SK-N-SH (cell line): Measurements from ENCODE around the gene UBE2E2. TPM values are rescaled to one million over a fixed set of nuclear protein-coding genes. Genes with fewer than 3 reads are reported as not detected.
"Not testable (repeated sequence)": the region's sequence is repeated elsewhere in the genome, so short reads cannot be mapped to it uniquely, and the experiment has no call there.

Experiments used
- CTCF ChIA-PET: fragments of 300-600, 350-600 bp; formaldehyde crosslinking; extraction: SDS; loops from one replicate; lab custom pipeline; 2021; lab: Yijun Ruan, JAX
- POLR2A ChIA-PET: fragments of 350-600 bp; sonication (Branson Sonifier 250); formaldehyde crosslinking; extraction: SDS; loops from one replicate; lab custom pipeline; 2020; ENCODE audit warnings: antibody characterized with exemption, inconsistent platforms; lab: Yijun Ruan, JAX
- DNase-seq: peaks from one replicate; pipeline ENCODE4 v3.0.0; 2012
- H2AFZ ChIP-seq: fragments of 200-600 bp; sonication (generic); 2 replicates; pipeline ENCODE4 v1.8.1; 2016; ENCODE audit warnings: antibody characterized with exemption, mild to moderate bottlenecking, low read depth
- H3F3A ChIP-seq: fragments of 200-600 bp; sonication (generic); replicated peaks from 2 replicates; pipeline ENCODE3; 2016; ENCODE audit warnings: antibody characterized with exemption, mild to moderate bottlenecking; ENCODE audit not compliant: insufficient read depth
- H3K27ac ChIP-seq, 2 experiments: fragments of 200-500 bp in 1 of 2; fragments of 200-600 bp in 1 of 2; sonication (Bioruptor generic) in 1 of 2; sonication (generic), shearing (Covaris generic) in 1 of 2; 2 replicates each; pipeline versions ENCODE4 v1.5.1 to v1.6.1; 2014 to 2016; ENCODE audit warnings: low read depth in 2 of 2, inconsistent platforms in 1 of 2, low read length in 1 of 2, mild to moderate bottlenecking in 1 of 2, mixed read lengths in 1 of 2
- H3K27me3 ChIP-seq: fragments of 200-600 bp; sonication (generic), shearing (Covaris generic); 2 replicates; pipeline ENCODE4 v1.6.1; 2016; ENCODE audit warnings: mixed run types; ENCODE audit not compliant: insufficient read depth
- H3K36me3 ChIP-seq, 2 experiments: fragments of 200-500 bp in 1 of 2; fragments of 200-600 bp in 1 of 2; sonication (Bioruptor generic) in 1 of 2; sonication (generic) in 1 of 2; replicated peaks in 1 of 2; 2 replicates each; pipeline versions ENCODE3 to v1.5.1; 2014 to 2016; ENCODE audit warnings: low read length in 1 of 2, mild to moderate bottlenecking in 1 of 2; ENCODE audit not compliant: insufficient read depth in 2 of 2, control insufficient read depth in 1 of 2
- H3K4me1 ChIP-seq, 2 experiments: fragments of 200-500 bp in 1 of 2; fragments of 200-600 bp in 1 of 2; sonication (Bioruptor generic) in 1 of 2; sonication (generic), shearing (Covaris generic) in 1 of 2; 2 replicates each; pipeline versions ENCODE4 v1.5.1 to v1.6.1; 2014 to 2016; ENCODE audit warnings: low read depth in 1 of 2, low read length in 1 of 2, mixed run types in 1 of 2; ENCODE audit not compliant: insufficient read depth in 2 of 2, control insufficient read depth in 1 of 2
- H3K4me2 ChIP-seq: fragments of 200-600 bp; sonication (generic), shearing (Covaris generic); 2 replicates; pipeline ENCODE4 v1.6.1; 2017; ENCODE audit warnings: mixed run types
- H3K4me3 ChIP-seq, 2 experiments: fragments of 200-500 bp in 1 of 2; fragments of 200-600 bp in 1 of 2; sonication (Bioruptor generic) in 1 of 2; sonication (generic), shearing (Covaris generic) in 1 of 2; 2 replicates each; pipeline versions ENCODE4 v1.5.1 to v1.8.1; 2014 to 2016; ENCODE audit warnings: low read depth in 2 of 2, inconsistent platforms in 1 of 2, low read length in 1 of 2, mild to moderate bottlenecking in 1 of 2, mixed read lengths in 1 of 2, moderate library complexity in 1 of 2
- H3K79me2 ChIP-seq: fragments of 200-600 bp; sonication (generic); 2 replicates; pipeline ENCODE4 v1.8.1; 2017; ENCODE audit warnings: mild to moderate bottlenecking; ENCODE audit not compliant: insufficient read depth
- H3K9ac ChIP-seq: fragments of 200-600 bp; sonication (generic); 2 replicates; pipeline ENCODE4 v1.6.1; 2017; ENCODE audit warnings: mixed run types
- H3K9me2 ChIP-seq: fragments of 200-600 bp; sonication (generic); 2 replicates; pipeline ENCODE4 v1.6.1; 2017; ENCODE audit warnings: mixed run types
- H3K9me3 ChIP-seq: fragments of 200-600 bp; sonication (generic); 2 replicates; pipeline ENCODE4 v1.6.1; 2017; ENCODE audit warnings: mixed run types, mild to moderate bottlenecking, moderate library complexity
- H4K20me1 ChIP-seq: fragments of 200-600 bp; sonication (generic); 2 replicates; pipeline ENCODE4 v1.6.1; 2017; ENCODE audit warnings: mild to moderate bottlenecking, mixed run types; ENCODE audit not compliant: insufficient read depth
- EP300 ChIP-seq, 2 experiments: IDR thresholded peaks; 2 replicates each; pipeline versions ENCODE4 v1.4.0 to v1.6.1; 2012; ENCODE audit warnings: borderline replicate concordance in 1 of 2, low read depth in 1 of 2, low read length in 1 of 2
- EZH2phosphoT487 ChIP-seq: fragments of 200-600 bp; sonication (generic); IDR thresholded peaks from 2 replicates; pipeline ENCODE4 v1.6.1; 2017; ENCODE audit warnings: low read depth, mixed run types, mild to moderate bottlenecking, antibody characterized with exemption, moderate library complexity, borderline replicate concordance
- FOSL2 ChIP-seq: IDR thresholded peaks from 2 replicates; pipeline ENCODE4 v1.4.0; 2012; ENCODE audit warnings: low read depth, mild to moderate bottlenecking, moderate library complexity, borderline replicate concordance
- FOXJ3 ChIP-seq: sonication (generic); formaldehyde crosslinking; IDR thresholded peaks from 2 replicates; pipeline ENCODE4 v1.5.1; 2020; ENCODE audit warnings: mild to moderate bottlenecking, missing genetic modification reagents
- GATA2 ChIP-seq: sonication (generic); formaldehyde crosslinking; IDR thresholded peaks from 2 replicates; pipeline ENCODE4 v1.5.0; 2020; ENCODE audit warnings: mild to moderate bottlenecking, missing genetic modification reagents
- NFIC ChIP-seq: IDR thresholded peaks from 2 replicates; pipeline ENCODE4 v1.4.0; 2012; ENCODE audit warnings: borderline replicate concordance
- POLR2AphosphoS5 ChIP-seq: IDR thresholded peaks from 2 replicates; pipeline ENCODE4 v1.6.1; 2012; ENCODE audit warnings: low read depth, low read length
- RCOR1 ChIP-seq: fragments of 150-350 bp; IDR thresholded peaks from 2 replicates; pipeline ENCODE4 v1.6.1; 2017; ENCODE audit warnings: antibody characterized with exemption, low read length
- RFX5 ChIP-seq: IDR thresholded peaks from 2 replicates; pipeline ENCODE4 v1.6.1; 2012; ENCODE audit warnings: mild to moderate bottlenecking, improper control_type of control experiment, low read length
- RXRA ChIP-seq: IDR thresholded peaks from 2 replicates; pipeline ENCODE4 v1.4.0; 2012; ENCODE audit warnings: low read depth, mild to moderate bottlenecking, borderline replicate concordance
- TAF1 ChIP-seq: IDR thresholded peaks from 2 replicates; pipeline ENCODE4 v1.6.1; 2012; ENCODE audit warnings: low read depth, mild to moderate bottlenecking, low read length, moderate library complexity, borderline replicate concordance
- TEAD4 ChIP-seq: IDR thresholded peaks from 2 replicates; pipeline ENCODE4 v1.4.0; 2012; ENCODE audit warnings: mild to moderate bottlenecking, borderline replicate concordance; ENCODE audit not compliant: insufficient read depth
- YY1 ChIP-seq: IDR thresholded peaks from 2 replicates; pipeline ENCODE4 v1.4.0; 2012; ENCODE audit warnings: low read depth, mild to moderate bottlenecking
- WGBS: methylation state at CpG from one replicate; pipeline ENCODE4 v1.1.6; 2017; ENCODE audit warnings: low lambda C conversion rate; 5-methylcytosine and 5-hydroxymethylcytosine counted together
- polyA plus RNA-seq, 3 experiments: library from polyadenylated mRNA; depleted of rRNA; stranded (reverse); fragments of >200 nt; gene quantifications; 2 replicates each; pipeline ENCODE4 v1.2.3, GENCODE V29; 2012
- TF ChIP-seq, protein P1 (sequence below): IDR thresholded peaks from 2 replicates; pipeline ENCODE4 v1.4.0; 2012; ENCODE audit warnings: low read depth
- TF ChIP-seq, protein P2 (sequence below): fragments of 200-600 bp; sonication (generic); IDR thresholded peaks from 2 replicates; pipeline ENCODE4 v1.6.1; 2017; ENCODE audit warnings: antibody characterized with exemption, mild to moderate bottlenecking, moderate library complexity
- TF ChIP-seq, protein P3 (sequence below): fragments of 150-350 bp; IDR thresholded peaks from 2 replicates; pipeline ENCODE4 v1.6.1; 2016; ENCODE audit warnings: mild to moderate bottlenecking, low read depth, low read length
- TF ChIP-seq, protein P4 (sequence below): IDR thresholded peaks from 2 replicates; pipeline ENCODE4 v1.6.1; 2012; ENCODE audit warnings: mild to moderate bottlenecking, low read depth, low read length, moderate library complexity

UBE2E2 gene
- polyA plus RNA-seq, 1 of the 3 experiments (the other 2 are of a cell fraction) = 46.4 TPM

DNA sequence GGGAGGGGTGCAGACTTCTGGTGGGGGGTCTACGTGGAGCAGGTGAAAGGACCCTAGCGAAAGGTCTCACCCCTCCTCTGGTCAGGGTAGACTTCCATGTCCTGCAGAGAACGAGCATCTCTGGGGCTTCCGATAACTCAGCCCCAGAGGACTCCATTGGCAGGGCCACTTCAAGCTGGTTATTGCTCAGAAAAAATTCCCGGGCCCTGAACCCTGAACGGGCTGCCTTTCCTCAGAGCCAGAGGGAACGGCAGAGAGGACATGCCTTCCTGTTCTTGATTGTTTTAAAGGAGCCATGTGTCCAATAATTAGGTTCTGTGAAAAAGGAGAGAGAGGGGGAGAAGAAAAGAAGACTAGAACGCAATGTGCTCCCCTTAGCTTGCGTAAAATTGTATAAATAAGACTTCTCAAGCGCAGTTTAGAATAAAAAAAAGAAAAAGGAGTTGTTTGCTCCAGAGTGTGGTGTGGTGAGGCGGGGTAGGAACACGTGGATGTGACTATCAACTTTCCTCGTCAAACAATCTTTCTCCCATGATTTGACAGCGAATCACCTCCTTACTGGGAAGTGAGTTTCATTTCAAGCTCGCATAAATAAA is 409.3 kb downstream of the UBE2E2 start (continued):
- no peak for TF ChIP-seq TAF1
- no peak for TF ChIP-seq TEAD4
- TF ChIP-seq RCOR1 = no peak
- no peak for TF ChIP-seq GATA2
- TF ChIP-seq YY1 = no peak

DNA sequence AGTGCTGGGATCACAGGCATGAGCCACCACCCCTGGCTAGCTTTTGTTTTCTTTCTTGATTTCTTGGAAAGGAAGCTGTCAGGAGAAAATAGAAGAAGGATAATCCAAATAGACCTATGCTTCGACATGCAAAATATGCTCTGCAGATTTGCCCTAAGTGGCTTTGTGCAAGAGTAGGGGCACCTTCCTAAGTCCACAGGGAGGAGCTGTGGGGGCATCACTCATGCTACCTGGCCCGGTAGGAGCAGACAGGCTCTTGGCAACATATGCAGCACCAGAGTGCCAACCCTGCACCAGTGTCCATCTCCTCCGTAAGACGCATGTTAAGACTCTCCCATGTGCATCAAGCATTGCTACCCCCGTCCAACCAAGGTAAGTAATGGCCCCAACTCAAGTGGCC is 411.9 kb downstream of the UBE2E2 start:
- no peak overlapping the region for H3K4me2 ChIP-seq
- H3K9me2 ChIP-seq = no peaks in the 10 kb centered on the region

DNA sequence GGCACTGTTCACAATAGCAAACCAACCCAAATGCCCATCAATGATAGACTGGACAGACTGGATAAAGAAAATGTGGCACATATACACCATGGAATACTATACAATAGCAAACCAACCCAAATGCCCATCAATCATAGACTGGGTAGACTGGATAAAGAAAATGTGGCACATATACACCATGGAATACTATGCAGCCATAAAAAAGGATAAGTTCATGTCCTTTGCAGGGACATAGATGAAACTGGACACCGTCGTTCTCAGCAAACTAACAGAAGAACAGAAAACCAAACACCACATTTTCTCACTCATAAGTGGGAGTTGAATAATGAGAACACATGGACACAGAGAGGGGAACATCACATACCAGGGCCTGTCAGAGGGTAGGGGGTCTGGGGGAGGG is 415.3 kb downstream of the UBE2E2 start:
- H3F3A ChIP-seq, POLR2A ChIA-PET, H3K9me2 ChIP-seq, H4K20me1 ChIP-seq, H3K27ac ChIP-seq, DNase-seq, H3K4me3 ChIP-seq, H3K9me3 ChIP-seq, H3K27me3 ChIP-seq, H3K36me3 ChIP-seq, CTCF ChIA-PET, H3K4me2 ChIP-seq, H3K9ac ChIP-seq, H2AFZ ChIP-seq, H3K79me2 ChIP-seq, H3K4me1 ChIP-seq: not testable (repeated sequence)
- 61% methylated on average over 2 of the region's 2 CpGs for WGBS

More for the DNA sequence above, 411.9 kb downstream of the UBE2E2 start:
- Histone ChIP-seq H3K9ac (no peak overlapping the region), H3K27ac (no peak overlapping the region), H3K27me3 (no peaks in the 10 kb centered on the region), H4K20me1 (no peaks in the 10 kb centered on the region), H3K9me3 (no peaks in the 10 kb centered on the region), H3K36me3 (no peaks in the 10 kb centered on the region), H3F3A (no peaks in the 10 kb centered on the region), H3K79me2 (no peaks in the 10 kb centered on the region), H3K4me1 (peaks cover 0 to 14% of the 10 kb centered on the region in 2 experiments; a peak in 1 of 4 replicates), H2AFZ (no peak overlapping the region), H3K4me3 (no peak overlapping the region)
- TF ChIP-seq, protein P1, sequence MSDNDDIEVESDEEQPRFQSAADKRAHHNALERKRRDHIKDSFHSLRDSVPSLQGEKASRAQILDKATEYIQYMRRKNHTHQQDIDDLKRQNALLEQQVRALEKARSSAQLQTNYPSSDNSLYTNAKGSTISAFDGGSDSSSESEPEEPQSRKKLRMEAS = no peak
- TF ChIP-seq RXRA (no peak), GATA2 (no peak), YY1 (no peak), NFIC (no peak), EP300 (IDR thresholded peaks at IDR 0.05; ENCODE audit: borderline replicate concordance in 1 of 2, low read depth in 1 of 2, low read length in 1 of 2) (no peak), RCOR1 (no peak), TEAD4 (no peak), EZH2phosphoT487 (no peak), RFX5 (no peak), FOSL2 (no peak), FOXJ3 (CRISPR knock-in tag) (no peak), POLR2AphosphoS5 (no peak)
- TF ChIP-seq, protein P2, sequence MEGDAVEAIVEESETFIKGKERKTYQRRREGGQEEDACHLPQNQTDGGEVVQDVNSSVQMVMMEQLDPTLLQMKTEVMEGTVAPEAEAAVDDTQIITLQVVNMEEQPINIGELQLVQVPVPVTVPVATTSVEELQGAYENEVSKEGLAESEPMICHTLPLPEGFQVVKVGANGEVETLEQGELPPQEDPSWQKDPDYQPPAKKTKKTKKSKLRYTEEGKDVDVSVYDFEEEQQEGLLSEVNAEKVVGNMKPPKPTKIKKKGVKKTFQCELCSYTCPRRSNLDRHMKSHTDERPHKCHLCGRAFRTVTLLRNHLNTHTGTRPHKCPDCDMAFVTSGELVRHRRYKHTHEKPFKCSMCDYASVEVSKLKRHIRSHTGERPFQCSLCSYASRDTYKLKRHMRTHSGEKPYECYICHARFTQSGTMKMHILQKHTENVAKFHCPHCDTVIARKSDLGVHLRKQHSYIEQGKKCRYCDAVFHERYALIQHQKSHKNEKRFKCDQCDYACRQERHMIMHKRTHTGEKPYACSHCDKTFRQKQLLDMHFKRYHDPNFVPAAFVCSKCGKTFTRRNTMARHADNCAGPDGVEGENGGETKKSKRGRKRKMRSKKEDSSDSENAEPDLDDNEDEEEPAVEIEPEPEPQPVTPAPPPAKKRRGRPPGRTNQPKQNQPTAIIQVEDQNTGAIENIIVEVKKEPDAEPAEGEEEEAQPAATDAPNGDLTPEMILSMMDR = no peak
- TF ChIP-seq, protein P3, sequence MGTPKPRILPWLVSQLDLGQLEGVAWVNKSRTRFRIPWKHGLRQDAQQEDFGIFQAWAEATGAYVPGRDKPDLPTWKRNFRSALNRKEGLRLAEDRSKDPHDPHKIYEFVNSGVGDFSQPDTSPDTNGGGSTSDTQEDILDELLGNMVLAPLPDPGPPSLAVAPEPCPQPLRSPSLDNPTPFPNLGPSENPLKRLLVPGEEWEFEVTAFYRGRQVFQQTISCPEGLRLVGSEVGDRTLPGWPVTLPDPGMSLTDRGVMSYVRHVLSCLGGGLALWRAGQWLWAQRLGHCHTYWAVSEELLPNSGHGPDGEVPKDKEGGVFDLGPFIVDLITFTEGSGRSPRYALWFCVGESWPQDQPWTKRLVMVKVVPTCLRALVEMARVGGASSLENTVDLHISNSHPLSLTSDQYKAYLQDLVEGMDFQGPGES = no peak
- TF ChIP-seq, protein P4, sequence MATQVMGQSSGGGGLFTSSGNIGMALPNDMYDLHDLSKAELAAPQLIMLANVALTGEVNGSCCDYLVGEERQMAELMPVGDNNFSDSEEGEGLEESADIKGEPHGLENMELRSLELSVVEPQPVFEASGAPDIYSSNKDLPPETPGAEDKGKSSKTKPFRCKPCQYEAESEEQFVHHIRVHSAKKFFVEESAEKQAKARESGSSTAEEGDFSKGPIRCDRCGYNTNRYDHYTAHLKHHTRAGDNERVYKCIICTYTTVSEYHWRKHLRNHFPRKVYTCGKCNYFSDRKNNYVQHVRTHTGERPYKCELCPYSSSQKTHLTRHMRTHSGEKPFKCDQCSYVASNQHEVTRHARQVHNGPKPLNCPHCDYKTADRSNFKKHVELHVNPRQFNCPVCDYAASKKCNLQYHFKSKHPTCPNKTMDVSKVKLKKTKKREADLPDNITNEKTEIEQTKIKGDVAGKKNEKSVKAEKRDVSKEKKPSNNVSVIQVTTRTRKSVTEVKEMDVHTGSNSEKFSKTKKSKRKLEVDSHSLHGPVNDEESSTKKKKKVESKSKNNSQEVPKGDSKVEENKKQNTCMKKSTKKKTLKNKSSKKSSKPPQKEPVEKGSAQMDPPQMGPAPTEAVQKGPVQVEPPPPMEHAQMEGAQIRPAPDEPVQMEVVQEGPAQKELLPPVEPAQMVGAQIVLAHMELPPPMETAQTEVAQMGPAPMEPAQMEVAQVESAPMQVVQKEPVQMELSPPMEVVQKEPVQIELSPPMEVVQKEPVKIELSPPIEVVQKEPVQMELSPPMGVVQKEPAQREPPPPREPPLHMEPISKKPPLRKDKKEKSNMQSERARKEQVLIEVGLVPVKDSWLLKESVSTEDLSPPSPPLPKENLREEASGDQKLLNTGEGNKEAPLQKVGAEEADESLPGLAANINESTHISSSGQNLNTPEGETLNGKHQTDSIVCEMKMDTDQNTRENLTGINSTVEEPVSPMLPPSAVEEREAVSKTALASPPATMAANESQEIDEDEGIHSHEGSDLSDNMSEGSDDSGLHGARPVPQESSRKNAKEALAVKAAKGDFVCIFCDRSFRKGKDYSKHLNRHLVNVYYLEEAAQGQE = no peak
- DNase-seq = no peak
- WGBS = 100% methylated on average over 1 of the region's 5 CpGs
- POLR2A ChIA-PET = no interaction called here
- CTCF ChIA-PET = no interaction called here
